ENCODE results near the gene TMEM127.
"Not testable (repeated sequence)": the region's sequence is repeated elsewhere in the genome, so short reads cannot be mapped to it uniquely, and the experiment has no call there.

GRCh38 chr2:96294271-96294670 lies 28.5 kb upstream of the TMEM127 start:
- TF ChIP-seq, protein P1, sequence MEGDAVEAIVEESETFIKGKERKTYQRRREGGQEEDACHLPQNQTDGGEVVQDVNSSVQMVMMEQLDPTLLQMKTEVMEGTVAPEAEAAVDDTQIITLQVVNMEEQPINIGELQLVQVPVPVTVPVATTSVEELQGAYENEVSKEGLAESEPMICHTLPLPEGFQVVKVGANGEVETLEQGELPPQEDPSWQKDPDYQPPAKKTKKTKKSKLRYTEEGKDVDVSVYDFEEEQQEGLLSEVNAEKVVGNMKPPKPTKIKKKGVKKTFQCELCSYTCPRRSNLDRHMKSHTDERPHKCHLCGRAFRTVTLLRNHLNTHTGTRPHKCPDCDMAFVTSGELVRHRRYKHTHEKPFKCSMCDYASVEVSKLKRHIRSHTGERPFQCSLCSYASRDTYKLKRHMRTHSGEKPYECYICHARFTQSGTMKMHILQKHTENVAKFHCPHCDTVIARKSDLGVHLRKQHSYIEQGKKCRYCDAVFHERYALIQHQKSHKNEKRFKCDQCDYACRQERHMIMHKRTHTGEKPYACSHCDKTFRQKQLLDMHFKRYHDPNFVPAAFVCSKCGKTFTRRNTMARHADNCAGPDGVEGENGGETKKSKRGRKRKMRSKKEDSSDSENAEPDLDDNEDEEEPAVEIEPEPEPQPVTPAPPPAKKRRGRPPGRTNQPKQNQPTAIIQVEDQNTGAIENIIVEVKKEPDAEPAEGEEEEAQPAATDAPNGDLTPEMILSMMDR (IDR thresholded peaks at IDR 0.05): not testable (repeated sequence)
- TF ChIP-seq EP300, POLR2AphosphoS5, POLR2A (IDR thresholded peaks at IDR 0.05): not testable (repeated sequence)
